Endothelial cell (in vitro differentiated cells): Measurements from ENCODE around the gene SLAMF9. TPM values are rescaled to one million over a fixed set of nuclear protein-coding genes. Genes with fewer than 3 reads are reported as not detected.

Experiments used
- DNase-seq: peaks from one replicate; pipeline ENCODE4 v3.0.0; 2021; ENCODE audit warnings: low spot score
- H3K27ac Mint-ChIP-seq: one replicate; pipeline ENCODE4 v1.8.0; 2021; ENCODE audit warnings: mixed read lengths, inconsistent platforms; ENCODE audit not compliant: unreplicated experiment
- H3K27me3 Mint-ChIP-seq: one replicate; pipeline ENCODE4 v1.8.0; 2021; ENCODE audit warnings: mild to moderate bottlenecking, moderate library complexity, mixed read lengths, inconsistent platforms; ENCODE audit not compliant: unreplicated experiment
- H3K36me3 Mint-ChIP-seq: one replicate; pipeline ENCODE4 v1.8.0; 2021; ENCODE audit warnings: mild to moderate bottlenecking, low read depth, mixed read lengths, inconsistent platforms; ENCODE audit not compliant: unreplicated experiment
- H3K4me1 Mint-ChIP-seq: one replicate; pipeline ENCODE4 v1.8.0; 2021; ENCODE audit warnings: mild to moderate bottlenecking, mixed read lengths, inconsistent platforms; ENCODE audit not compliant: unreplicated experiment
- H3K4me3 Mint-ChIP-seq: one replicate; pipeline ENCODE4 v1.8.0; 2021; ENCODE audit warnings: mild to moderate bottlenecking, mixed read lengths, inconsistent platforms; ENCODE audit not compliant: unreplicated experiment
- H3K9me3 Mint-ChIP-seq: one replicate; pipeline ENCODE4 v1.8.0; 2021; ENCODE audit warnings: mixed read lengths, inconsistent platforms; ENCODE audit not compliant: unreplicated experiment
- total RNA-seq: library from RNA; stranded (reverse); fragmentation: NEBNext Ultra II Directional; extraction: Animal tissue kit (Norgen Biotek cat#: 25700); gene quantifications from one replicate; pipeline ENCODE4 v1.2.1, GENCODE V29; 2021; ENCODE audit not compliant: unreplicated experiment
- TF ChIP-seq, protein P1 (sequence below): fragments of 200-600 bp; sonication (generic); IDR thresholded peaks from one replicate; pipeline ENCODE4 v1.5.0; 2021; ENCODE audit warnings: antibody characterized with exemption; ENCODE audit not compliant: unreplicated experiment

SLAMF9 gene
- total RNA-seq, 1 donor from 2014 or later, result not detected

DNA sequence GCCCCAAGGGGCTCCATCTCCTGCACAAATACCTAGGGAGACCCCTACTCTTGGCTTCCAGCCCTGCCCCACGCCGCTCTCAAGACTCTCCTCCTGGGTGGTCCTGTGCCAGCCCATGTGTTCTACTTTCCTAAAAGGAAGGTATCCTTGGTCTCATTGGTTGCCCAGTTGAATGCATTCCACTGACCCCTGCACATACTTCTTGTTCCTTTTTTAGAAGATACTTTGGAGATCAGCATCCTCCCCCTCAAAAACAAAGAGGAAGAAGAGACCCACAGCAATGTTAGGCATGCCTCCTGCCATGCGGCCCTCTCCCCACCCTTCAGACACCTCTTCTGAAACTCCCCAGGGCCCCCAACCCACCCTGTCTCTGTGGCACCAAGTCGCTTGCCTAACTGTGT, 4.1 kb downstream of the SLAMF9 start:
- Mint-ChIP-seq H3K9me3 (no peaks in the 10 kb centered on the region), H3K27me3 (peaks cover 4% of the 10 kb centered on the region), H3K4me1 (peaks cover 7% of the 10 kb centered on the region), H3K27ac (no peak overlapping the region), H3K4me3 (no peak overlapping the region), H3K36me3 (no peaks in the 10 kb centered on the region)
- TF ChIP-seq, protein P1, sequence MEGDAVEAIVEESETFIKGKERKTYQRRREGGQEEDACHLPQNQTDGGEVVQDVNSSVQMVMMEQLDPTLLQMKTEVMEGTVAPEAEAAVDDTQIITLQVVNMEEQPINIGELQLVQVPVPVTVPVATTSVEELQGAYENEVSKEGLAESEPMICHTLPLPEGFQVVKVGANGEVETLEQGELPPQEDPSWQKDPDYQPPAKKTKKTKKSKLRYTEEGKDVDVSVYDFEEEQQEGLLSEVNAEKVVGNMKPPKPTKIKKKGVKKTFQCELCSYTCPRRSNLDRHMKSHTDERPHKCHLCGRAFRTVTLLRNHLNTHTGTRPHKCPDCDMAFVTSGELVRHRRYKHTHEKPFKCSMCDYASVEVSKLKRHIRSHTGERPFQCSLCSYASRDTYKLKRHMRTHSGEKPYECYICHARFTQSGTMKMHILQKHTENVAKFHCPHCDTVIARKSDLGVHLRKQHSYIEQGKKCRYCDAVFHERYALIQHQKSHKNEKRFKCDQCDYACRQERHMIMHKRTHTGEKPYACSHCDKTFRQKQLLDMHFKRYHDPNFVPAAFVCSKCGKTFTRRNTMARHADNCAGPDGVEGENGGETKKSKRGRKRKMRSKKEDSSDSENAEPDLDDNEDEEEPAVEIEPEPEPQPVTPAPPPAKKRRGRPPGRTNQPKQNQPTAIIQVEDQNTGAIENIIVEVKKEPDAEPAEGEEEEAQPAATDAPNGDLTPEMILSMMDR, result no peak
- DNase-seq, result no peak

DNA sequence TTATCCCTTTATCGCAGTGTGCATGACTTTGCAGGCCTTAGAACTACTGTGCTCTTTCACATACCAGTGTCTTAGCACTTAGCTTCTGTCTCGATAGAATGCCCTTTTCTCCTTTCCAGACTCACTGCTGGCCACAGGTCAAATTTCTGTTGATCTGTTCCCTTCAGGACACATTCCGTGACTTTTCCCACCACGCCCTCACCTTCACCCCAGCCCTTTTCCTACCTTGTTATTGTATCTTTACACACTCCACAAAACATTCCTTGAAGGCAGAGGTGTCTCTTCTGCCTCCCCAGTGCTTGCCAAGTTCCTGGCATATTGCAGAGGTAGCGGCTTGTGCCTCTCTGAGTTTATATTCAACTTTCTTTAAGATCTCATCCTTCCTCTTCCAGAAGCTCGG, 4.9 kb downstream of the SLAMF9 start:
- DNase-seq, result no peak
- no peaks in the 10 kb centered on the region for H3K36me3 Mint-ChIP-seq
- H3K4me1 Mint-ChIP-seq, result peaks cover 8% of the 10 kb centered on the region
- no peak overlapping the region for H3K4me3 Mint-ChIP-seq
- TF ChIP-seq, protein P1, result no peak
- no peak overlapping the region for H3K27ac Mint-ChIP-seq
- no peaks in the 10 kb centered on the region for H3K9me3 Mint-ChIP-seq
- peaks cover 6% of the 10 kb centered on the region for H3K27me3 Mint-ChIP-seq

DNA sequence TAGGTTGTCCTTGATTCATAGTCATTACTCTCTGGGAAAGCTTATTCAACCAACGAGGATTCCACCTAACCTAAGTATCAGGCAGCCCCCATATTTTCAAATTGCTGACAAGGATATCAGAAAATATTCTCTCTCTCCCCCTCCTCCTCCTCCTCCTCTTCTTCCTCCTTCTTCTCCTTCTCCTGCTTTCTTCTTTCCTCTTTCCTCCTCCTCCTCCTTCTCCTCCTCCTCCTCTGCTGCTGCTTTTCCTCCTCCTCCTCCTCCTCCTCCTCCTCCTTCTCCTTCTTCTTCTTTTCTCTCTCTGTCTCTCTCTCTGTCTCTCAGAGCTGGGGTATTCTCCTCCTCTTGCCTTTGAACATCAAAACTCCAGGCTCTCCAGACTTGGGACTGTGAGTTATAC, 6.1 kb downstream of the SLAMF9 start:
- H3K4me1 Mint-ChIP-seq, result peaks cover 7% of the 10 kb centered on the region
- no peak overlapping the region for H3K27ac Mint-ChIP-seq
- no peak overlapping the region for H3K4me3 Mint-ChIP-seq
- TF ChIP-seq, protein P1, result no peak
- no peak for DNase-seq
- H3K27me3 Mint-ChIP-seq, result peaks cover 6% of the 10 kb centered on the region
- H3K36me3 Mint-ChIP-seq, result no peaks in the 10 kb centered on the region
- no peaks in the 10 kb centered on the region for H3K9me3 Mint-ChIP-seq

DNA sequence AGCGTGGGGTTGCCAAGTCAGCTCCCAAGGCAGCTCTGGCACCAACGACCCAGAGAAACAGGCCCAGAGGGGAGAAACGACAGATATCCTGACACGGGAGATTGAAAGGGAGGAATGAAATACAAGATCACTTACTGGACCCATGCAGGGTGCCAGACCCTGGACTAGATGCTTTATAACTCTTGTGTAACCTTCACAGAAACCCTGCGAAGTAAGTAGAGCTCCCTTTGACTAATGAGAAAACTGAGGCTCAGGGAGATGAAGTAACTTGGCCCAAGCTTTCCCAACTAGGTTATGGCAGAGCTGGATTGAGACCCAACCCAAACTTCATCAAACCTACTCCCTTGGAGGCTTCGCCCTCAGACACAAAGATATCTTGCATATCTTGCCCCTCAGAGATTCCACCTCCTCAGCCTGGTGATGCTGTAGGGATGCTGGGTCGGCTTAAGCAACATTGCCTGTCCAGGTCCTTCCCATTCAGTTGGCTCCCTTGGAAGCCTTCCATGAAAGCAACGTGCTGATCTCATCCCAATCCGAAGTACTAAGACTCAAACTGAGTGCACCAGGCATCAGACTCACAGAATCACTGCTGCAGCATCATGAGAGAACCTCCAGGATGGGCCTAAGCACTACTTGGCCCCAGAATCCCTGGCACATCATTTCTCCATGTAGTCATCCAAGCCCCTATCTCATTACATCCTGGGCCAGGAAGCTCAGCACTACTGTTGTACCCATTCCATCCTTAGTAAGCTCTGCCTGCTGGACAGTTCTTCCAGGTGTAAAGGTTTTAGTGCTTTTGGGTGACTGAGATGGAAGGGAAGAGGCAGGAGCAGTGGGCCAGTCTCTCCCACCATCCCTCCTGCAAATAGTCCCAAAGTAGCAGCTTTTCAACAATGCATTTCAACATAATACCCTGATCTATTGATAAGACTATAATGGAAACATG, 7.5 kb downstream of the SLAMF9 start:
- Mint-ChIP-seq H3K27me3 (peaks cover 12% of the 10 kb centered on the region), H3K36me3 (no peaks in the 10 kb centered on the region), H3K4me3 (peak overlapping the region; percentile 62), H3K9me3 (no peaks in the 10 kb centered on the region), H3K4me1 (peaks cover 7% of the 10 kb centered on the region), H3K27ac (peak overlapping the region; percentile 36)
- no peak for DNase-seq
- TF ChIP-seq, protein P1, result no peak
